Thyroid gland (tissue), 4 donors: ENCODE measurements around the gene ZC3H15. TPM values are rescaled to one million over a fixed set of nuclear protein-coding genes. Genes with fewer than 3 reads are reported as not detected.
"Not testable (repeated sequence)": the region's sequence is repeated elsewhere in the genome, so short reads cannot be mapped to it uniquely, and the experiment has no call there.

ENCODE experiments used
- DNase-seq, 2 donors: peaks; one replicate each; pipeline ENCODE4 v3.0.0-alpha.2; 2019
- H3K27ac ChIP-seq, 3 donors: fragments of 200-600 bp; sonication (generic); 1 replicate in 2 of 3; 2 replicates in 1 of 3; pipeline ENCODE4 v1.5.1; 2016 to 2019; ENCODE audit warnings: mild to moderate bottlenecking in 1 of 3, moderate library complexity in 1 of 3
- H3K27me3 ChIP-seq: fragments of 200-600 bp; sonication (generic); one replicate; pipeline ENCODE4 v1.5.1; 2019
- H3K36me3 ChIP-seq, 2 donors: fragments of 200-600 bp; sonication (generic); one replicate each; pipeline ENCODE4 v1.5.1; 2016 to 2019
- H3K4me1 ChIP-seq, 2 donors: fragments of 200-600 bp; sonication (generic); one replicate each; pipeline ENCODE4 v1.5.1; 2017 to 2019
- H3K4me3 ChIP-seq, 3 donors: fragments of 200-600 bp; sonication (generic); replicated peaks in 1 of 3; 1 replicate in 2 of 3; 2 replicates in 1 of 3; pipeline ENCODE4 v1.5.1; 2016; ENCODE audit warnings: mild to moderate bottlenecking in 1 of 3
- H3K9me3 ChIP-seq: fragments of 200-600 bp; sonication (generic); one replicate; pipeline ENCODE4 v1.5.1; 2017
- CTCF ChIP-seq, 6 experiments: fragments of 200-600 bp in 3 of 6; fragments of 450-650 bp in 3 of 6; sonication (generic) in 3 of 6; IDR thresholded peaks; one replicate each; pipeline ENCODE4 v1.5.1; 2016 to 2019; ENCODE audit warnings: antibody characterized with exemption in 6 of 6, mild to moderate bottlenecking in 2 of 6, inconsistent platforms in 1 of 6, moderate library complexity in 1 of 6
- POLR2A ChIP-seq, 2 donors: fragments of 450-650 bp; IDR thresholded peaks; one replicate each; pipeline ENCODE4 v1.6.1; 2017; ENCODE audit warnings: antibody characterized with exemption in 2 of 2, mild to moderate bottlenecking in 2 of 2, moderate library complexity in 1 of 2
- WGBS, 2 donors: methylation state at CpG; one replicate each; pipeline ENCODE4 v1.1.5; 2017; 5-methylcytosine and 5-hydroxymethylcytosine counted together
- intact Hi-C: fragments of 100-400 bp; cut with DNase I; formaldehyde crosslinking; loops from one replicate; pipeline ENCODE4 v1.15.1; 2023
- total RNA-seq, 4 donors: library from RNA; depleted of rRNA; stranded (reverse); fragments of >200 nt; gene quantifications; one replicate each; pipeline ENCODE4 v1.2.3, GENCODE V29; 2016

Gene ZC3H15
- total RNA-seq, 4 donors from 2014 or later, result 56.1 to 74.8 (median 67.5) TPM

GRCh38 chr2:186460465-186460864 is 25.6 kb upstream of the ZC3H15 start:
- no peaks in the 10 kb centered on the region for H3K27me3 ChIP-seq
- TF ChIP-seq POLR2A (IDR thresholded peaks at IDR 0.05) (no peak), CTCF (IDR thresholded peaks at IDR 0.05) (peak in 3 of 6 experiments; percentile 23 to 35 (median 34))
- no peak for DNase-seq
- H3K4me3 ChIP-seq, result no peak overlapping the region
- no peaks in the 10 kb centered on the region for H3K4me1 ChIP-seq
- 37 to 38% methylated on average over 1 of the region's 1 CpG for WGBS, 2 donors
- H3K36me3 ChIP-seq, result peaks cover 0 to 3% of the 10 kb centered on the region in 2 donors
- H3K27ac ChIP-seq, result no peak overlapping the region
- no peaks in the 10 kb centered on the region for H3K9me3 ChIP-seq
- intact Hi-C loops, result no loop called here

DNA sequence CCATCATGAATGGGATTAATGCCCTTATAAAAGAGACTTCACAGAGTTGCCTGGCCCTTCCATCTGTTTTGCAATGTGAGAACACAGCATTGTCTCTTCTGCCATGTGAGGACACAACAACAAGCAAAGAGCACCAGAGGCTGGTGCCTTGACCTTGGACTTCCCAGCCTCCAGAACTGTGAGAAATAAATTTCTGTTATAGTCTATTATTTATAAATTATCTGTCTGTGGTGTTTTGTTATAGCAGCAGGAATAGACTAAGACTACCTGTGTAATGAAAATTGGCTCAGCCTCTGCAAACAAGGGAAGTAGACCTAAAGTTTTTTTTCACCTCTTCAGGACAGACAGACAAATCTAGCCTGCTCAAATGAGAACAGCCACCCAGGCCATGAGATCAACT is 19.3 kb upstream of the ZC3H15 start:
- Histone ChIP-seq H3K27me3 (no peaks in the 10 kb centered on the region), H3K4me1 (no peaks in the 10 kb centered on the region), H3K36me3 (no peaks in the 10 kb centered on the region), H3K9me3 (no peaks in the 10 kb centered on the region), H3K4me3 (no peak overlapping the region), H3K27ac (no peak overlapping the region)
- TF ChIP-seq CTCF (IDR thresholded peaks at IDR 0.05), result no peak
- no peak for TF ChIP-seq POLR2A (IDR thresholded peaks at IDR 0.05)
- DNase-seq, result no peak
- intact Hi-C loops, result no loop called here

- Histone ChIP-seq H3K4me3 (no peak overlapping the region), H3K36me3 (no peaks in the 10 kb centered on the region), H3K4me1 (no peaks in the 10 kb centered on the region), H3K27me3 (no peaks in the 10 kb centered on the region), H3K9me3 (no peaks in the 10 kb centered on the region), H3K27ac (no peak overlapping the region)
- DNase-seq, result no peak
- intact Hi-C loops, result no loop called here
- WGBS, 2 donors, result 89 to 93% methylated on average over 2 of the region's 2 CpGs
- TF ChIP-seq CTCF (IDR thresholded peaks at IDR 0.05), result no peak
- no peak for TF ChIP-seq POLR2A (IDR thresholded peaks at IDR 0.05)
Measured at GRCh38 chr2:186467421-186467820, 18.6 kb upstream of the ZC3H15 start.

GRCh38 chr2:186472722-186473493 is 13.2 kb upstream of the ZC3H15 start:
- H3K27ac ChIP-seq, H3K4me1 ChIP-seq, H3K27me3 ChIP-seq, H3K4me3 ChIP-seq, H3K36me3 ChIP-seq, H3K9me3 ChIP-seq, intact Hi-C loops, DNase-seq: not testable (repeated sequence)
- 96 to 100% methylated on average over 3 to 11 of the region's 49 CpGs for WGBS, 2 donors

DNA sequence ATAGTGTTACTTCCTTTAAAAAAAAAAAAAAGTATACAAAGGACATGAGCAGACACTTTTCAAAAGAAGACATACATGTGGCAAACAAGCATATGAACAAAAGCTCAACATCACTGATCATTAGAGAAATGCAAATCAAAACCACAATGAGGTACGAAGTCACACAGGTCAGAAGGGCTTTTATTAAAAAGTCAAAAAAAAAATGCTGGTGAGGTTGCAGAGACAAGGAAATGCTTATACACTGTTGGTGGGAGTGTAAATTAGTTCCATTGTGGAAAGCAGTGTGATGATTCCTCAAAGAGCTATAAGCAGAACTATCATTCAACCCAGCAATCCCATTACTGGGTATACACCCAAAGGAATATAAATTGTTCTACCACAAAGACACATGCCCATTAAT is 11.8 kb upstream of the ZC3H15 start:
- H3K27me3 ChIP-seq, H3K4me1 ChIP-seq, intact Hi-C loops, H3K9me3 ChIP-seq, DNase-seq, H3K27ac ChIP-seq, H3K36me3 ChIP-seq, H3K4me3 ChIP-seq: not testable (repeated sequence)
- WGBS, 2 donors, result 92 to 100% methylated on average over 1 of the region's 1 CpG

- Histone ChIP-seq H3K4me1 (no peaks in the 10 kb centered on the region), H3K4me3 (no peak overlapping the region), H3K27me3 (no peaks in the 10 kb centered on the region), H3K9me3 (no peaks in the 10 kb centered on the region), H3K27ac (no peak overlapping the region), H3K36me3 (no peaks in the 10 kb centered on the region)
- DNase-seq, result no peak
- WGBS, 2 donors, result 89 to 93% methylated on average over 3 of the region's 3 CpGs
- intact Hi-C loops, result no loop called here
- no peak for TF ChIP-seq POLR2A (IDR thresholded peaks at IDR 0.05)
- TF ChIP-seq CTCF (IDR thresholded peaks at IDR 0.05), result no peak
Measured at GRCh38 chr2:186477790-186478189, 8.3 kb upstream of the ZC3H15 start.
